Astrocyte (in vitro differentiated cells and primary cell): ENCODE results near the gene IFIT1B. TPM values are rescaled to one million over a fixed set of nuclear protein-coding genes. Genes with fewer than 3 reads are reported as not detected.
"Not testable (repeated sequence)": the region's sequence is repeated elsewhere in the genome, so short reads cannot be mapped to it uniquely, and the experiment has no call there.

Experiments used
- DNase-seq: peaks from one replicate; pipeline ENCODE4 v3.0.0-alpha.2; 2010; ENCODE audit warnings: low read depth
- FAIRE-seq: peaks from 2 replicates; lab custom pipeline; 2011; peaks lifted over from hg19 to GRCh38; lab: Jason Lieb, UNC
- H2AFZ ChIP-seq: 2 replicates; pipeline ENCODE4 v1.6.0; 2012; ENCODE audit warnings: low read depth, low read length, inconsistent platforms
- H3K27ac ChIP-seq: 2 replicates; pipeline ENCODE4 v1.5.1; 2011; ENCODE audit warnings: low read depth, low read length, inconsistent platforms
- H3K27me3 ChIP-seq: 2 replicates; pipeline ENCODE4 v1.6.0; 2011; ENCODE audit warnings: low read length, inconsistent platforms; ENCODE audit not compliant: insufficient read depth
- H3K36me3 ChIP-seq: 2 replicates; pipeline ENCODE4 v1.5.1; 2011; ENCODE audit warnings: low read length, inconsistent platforms; ENCODE audit not compliant: insufficient read depth
- H3K4me1 ChIP-seq: 2 replicates; pipeline ENCODE4 v1.5.1; 2011; ENCODE audit warnings: low read length, inconsistent platforms; ENCODE audit not compliant: insufficient read depth
- H3K4me2 ChIP-seq: 2 replicates; pipeline ENCODE4 v1.6.0; 2012; ENCODE audit warnings: low read length, inconsistent platforms
- H3K4me3 ChIP-seq: 2 replicates; pipeline ENCODE4 v1.5.1; 2011; ENCODE audit warnings: low read depth, mild to moderate bottlenecking, low read length, inconsistent platforms; ENCODE audit not compliant: insufficient read depth
- H3K79me2 ChIP-seq: 2 replicates; pipeline ENCODE4 v1.6.0; 2012; ENCODE audit warnings: mild to moderate bottlenecking, low read length, inconsistent platforms; ENCODE audit not compliant: insufficient read depth
- H3K9ac ChIP-seq: 2 replicates; pipeline ENCODE4 v1.6.0; 2012; ENCODE audit warnings: mild to moderate bottlenecking, low read length, inconsistent platforms
- H3K9me3 ChIP-seq: 2 replicates; pipeline ENCODE4 v1.5.1; 2012; ENCODE audit warnings: low read depth, mild to moderate bottlenecking, low read length, inconsistent platforms; ENCODE audit not compliant: insufficient read depth
- H4K20me1 ChIP-seq: 2 replicates; pipeline ENCODE4 v1.6.0; 2012; ENCODE audit warnings: low read length, inconsistent platforms; ENCODE audit not compliant: insufficient read depth
- H3K27ac Mint-ChIP-seq: one replicate; pipeline ENCODE4 v1.8.0; 2021; ENCODE audit warnings: mild to moderate bottlenecking, mixed read lengths; ENCODE audit not compliant: unreplicated experiment
- H3K27me3 Mint-ChIP-seq: one replicate; pipeline ENCODE4 v1.8.0; 2021; ENCODE audit warnings: low read depth, mixed read lengths; ENCODE audit not compliant: unreplicated experiment
- H3K36me3 Mint-ChIP-seq: one replicate; pipeline ENCODE4 v1.8.0; 2021; ENCODE audit warnings: low read depth, mixed read lengths; ENCODE audit not compliant: unreplicated experiment
- H3K4me1 Mint-ChIP-seq: one replicate; pipeline ENCODE4 v1.8.0; 2021; ENCODE audit warnings: low read depth, mixed read lengths; ENCODE audit not compliant: unreplicated experiment
- H3K4me3 Mint-ChIP-seq: one replicate; pipeline ENCODE4 v1.8.0; 2021; ENCODE audit warnings: mild to moderate bottlenecking, moderate library complexity, mixed read lengths; ENCODE audit not compliant: unreplicated experiment
- H3K9me3 Mint-ChIP-seq: one replicate; pipeline ENCODE4 v1.8.0; 2021; ENCODE audit warnings: mild to moderate bottlenecking, mixed read lengths; ENCODE audit not compliant: unreplicated experiment
- EZH2 ChIP-seq: IDR thresholded peaks from 2 replicates; pipeline ENCODE4 v1.6.1; 2012; ENCODE audit warnings: mild to moderate bottlenecking, low read length, inconsistent platforms; ENCODE audit not compliant: insufficient read depth
- total RNA-seq: library from RNA; stranded (reverse); gene quantifications from 2 replicates; pipeline ENCODE4 v1.2.1, GENCODE V29; 2021
- TF ChIP-seq, protein P1 (sequence below): IDR thresholded peaks from 2 replicates; pipeline ENCODE4 v1.5.1; 2011; ENCODE audit warnings: low read depth, mild to moderate bottlenecking, inconsistent platforms, low read length, moderate library complexity; ENCODE audit not compliant: insufficient read depth

Gene IFIT1B
- total RNA-seq, 1 donor from 2014 or later = not detected

GRCh38 chr10:89330537-89331212 lies 47.2 kb upstream of the IFIT1B start:
- Histone ChIP-seq H2AFZ (no peak overlapping the region), H3K27me3 (no peaks in the 10 kb centered on the region), H4K20me1 (no peaks in the 10 kb centered on the region), H3K27ac (no peak overlapping the region), H3K4me1 (peaks cover 27% of the 10 kb centered on the region), H3K79me2 (no peaks in the 10 kb centered on the region), H3K9me3 (no peaks in the 10 kb centered on the region), H3K36me3 (no peaks in the 10 kb centered on the region), H3K4me3 (no peak overlapping the region), H3K9ac (no peak overlapping the region), H3K4me2 (no peak overlapping the region)
- H3K4me3 Mint-ChIP-seq = peak overlapping the region; percentile 97
- no peak for TF ChIP-seq EZH2
- TF ChIP-seq, protein P1, sequence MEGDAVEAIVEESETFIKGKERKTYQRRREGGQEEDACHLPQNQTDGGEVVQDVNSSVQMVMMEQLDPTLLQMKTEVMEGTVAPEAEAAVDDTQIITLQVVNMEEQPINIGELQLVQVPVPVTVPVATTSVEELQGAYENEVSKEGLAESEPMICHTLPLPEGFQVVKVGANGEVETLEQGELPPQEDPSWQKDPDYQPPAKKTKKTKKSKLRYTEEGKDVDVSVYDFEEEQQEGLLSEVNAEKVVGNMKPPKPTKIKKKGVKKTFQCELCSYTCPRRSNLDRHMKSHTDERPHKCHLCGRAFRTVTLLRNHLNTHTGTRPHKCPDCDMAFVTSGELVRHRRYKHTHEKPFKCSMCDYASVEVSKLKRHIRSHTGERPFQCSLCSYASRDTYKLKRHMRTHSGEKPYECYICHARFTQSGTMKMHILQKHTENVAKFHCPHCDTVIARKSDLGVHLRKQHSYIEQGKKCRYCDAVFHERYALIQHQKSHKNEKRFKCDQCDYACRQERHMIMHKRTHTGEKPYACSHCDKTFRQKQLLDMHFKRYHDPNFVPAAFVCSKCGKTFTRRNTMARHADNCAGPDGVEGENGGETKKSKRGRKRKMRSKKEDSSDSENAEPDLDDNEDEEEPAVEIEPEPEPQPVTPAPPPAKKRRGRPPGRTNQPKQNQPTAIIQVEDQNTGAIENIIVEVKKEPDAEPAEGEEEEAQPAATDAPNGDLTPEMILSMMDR = no peak
- peaks cover 11% of the 10 kb centered on the region for H3K36me3 Mint-ChIP-seq
- H3K4me1 Mint-ChIP-seq = peaks cover 50% of the 10 kb centered on the region
- no peaks in the 10 kb centered on the region for H3K9me3 Mint-ChIP-seq
- H3K27me3 Mint-ChIP-seq = no peaks in the 10 kb centered on the region
- FAIRE-seq = no peak
- DNase-seq = no peak
- peak overlapping the region; percentile 45 for H3K27ac Mint-ChIP-seq

DNA sequence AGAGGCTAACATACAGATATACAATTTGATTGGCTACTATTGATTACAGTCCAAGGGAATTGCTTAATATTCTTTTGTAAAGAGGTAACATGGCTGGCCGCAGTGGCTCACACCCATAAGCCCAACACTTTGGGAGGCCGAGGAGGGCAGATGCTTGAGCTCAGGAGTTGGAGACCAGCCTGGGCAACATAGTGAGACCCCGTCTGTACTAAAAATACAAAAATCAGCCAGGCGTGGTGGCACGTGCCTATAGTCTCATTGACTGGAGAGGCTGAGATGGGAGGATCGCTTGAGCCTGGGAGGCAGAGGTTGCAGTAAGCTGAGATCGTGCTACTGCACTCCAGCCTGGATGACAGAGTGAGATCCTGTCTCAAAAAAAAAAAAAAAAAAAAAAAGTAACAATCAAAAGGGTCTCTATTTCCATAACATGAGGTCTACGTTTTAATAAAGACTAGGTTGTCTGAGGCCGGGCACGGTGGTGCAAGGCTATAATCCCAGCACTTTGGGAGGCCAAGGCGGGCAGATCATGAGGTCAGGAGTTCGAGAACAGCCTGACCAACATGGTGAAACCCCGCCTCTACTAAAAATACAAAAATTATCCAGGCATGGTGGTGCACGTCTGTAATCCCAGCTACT lies 46.3 kb upstream of the IFIT1B start:
- H3K27me3 ChIP-seq, FAIRE-seq, H3K9me3 ChIP-seq, H4K20me1 ChIP-seq, H2AFZ ChIP-seq, H3K27ac ChIP-seq, H3K9me3 Mint-ChIP-seq, H3K36me3 ChIP-seq, H3K4me3 ChIP-seq, H3K9ac ChIP-seq, H3K27me3 Mint-ChIP-seq, DNase-seq, H3K79me2 ChIP-seq: not testable (repeated sequence)
- Mint-ChIP-seq H3K4me1 (peaks cover 53% of the 10 kb centered on the region), H3K27ac (peak overlapping the region; percentile 95), H3K36me3 (peaks cover 14% of the 10 kb centered on the region), H3K4me3 (peak overlapping the region; percentile 97)
- Histone ChIP-seq H3K4me1 (peaks cover 27% of the 10 kb centered on the region), H3K4me2 (peak overlapping the region; percentile 76)

GRCh38 chr10:89332123-89332633 lies 45.7 kb upstream of the IFIT1B start:
- Histone ChIP-seq H3K4me2 (peak overlapping the region; percentile 76), H4K20me1 (no peaks in the 10 kb centered on the region), H3K27me3 (no peaks in the 10 kb centered on the region), H3K79me2 (no peaks in the 10 kb centered on the region), H3K36me3 (no peaks in the 10 kb centered on the region), H3K27ac (peak overlapping the region; percentile 1), H3K4me3 (peak overlapping the region; percentile 19), H3K9ac (peak overlapping the region; percentile 50), H3K9me3 (no peaks in the 10 kb centered on the region), H2AFZ (peak overlapping the region; percentile 20), H3K4me1 (peaks cover 27% of the 10 kb centered on the region)
- Mint-ChIP-seq H3K27me3 (no peaks in the 10 kb centered on the region), H3K4me1 (peaks cover 57% of the 10 kb centered on the region), H3K4me3 (peak overlapping the region; percentile 97), H3K36me3 (peaks cover 14% of the 10 kb centered on the region), H3K9me3 (no peaks in the 10 kb centered on the region), H3K27ac (peak overlapping the region; percentile 95)
- no peak for FAIRE-seq
- TF ChIP-seq, protein P1 = no peak
- no peak for TF ChIP-seq EZH2
- DNase-seq = peak; percentile 53
